ENCODE results near the gene ADGRD1.
"Not testable (repeated sequence)": the region's sequence is repeated elsewhere in the genome, so short reads cannot be mapped to it uniquely, and the experiment has no call there.

Gene ADGRD1

GRCh38 chr12:131106349-131106941, 152.7 kb downstream of the ADGRD1 start:
- DNase-seq: no peak

DNA sequence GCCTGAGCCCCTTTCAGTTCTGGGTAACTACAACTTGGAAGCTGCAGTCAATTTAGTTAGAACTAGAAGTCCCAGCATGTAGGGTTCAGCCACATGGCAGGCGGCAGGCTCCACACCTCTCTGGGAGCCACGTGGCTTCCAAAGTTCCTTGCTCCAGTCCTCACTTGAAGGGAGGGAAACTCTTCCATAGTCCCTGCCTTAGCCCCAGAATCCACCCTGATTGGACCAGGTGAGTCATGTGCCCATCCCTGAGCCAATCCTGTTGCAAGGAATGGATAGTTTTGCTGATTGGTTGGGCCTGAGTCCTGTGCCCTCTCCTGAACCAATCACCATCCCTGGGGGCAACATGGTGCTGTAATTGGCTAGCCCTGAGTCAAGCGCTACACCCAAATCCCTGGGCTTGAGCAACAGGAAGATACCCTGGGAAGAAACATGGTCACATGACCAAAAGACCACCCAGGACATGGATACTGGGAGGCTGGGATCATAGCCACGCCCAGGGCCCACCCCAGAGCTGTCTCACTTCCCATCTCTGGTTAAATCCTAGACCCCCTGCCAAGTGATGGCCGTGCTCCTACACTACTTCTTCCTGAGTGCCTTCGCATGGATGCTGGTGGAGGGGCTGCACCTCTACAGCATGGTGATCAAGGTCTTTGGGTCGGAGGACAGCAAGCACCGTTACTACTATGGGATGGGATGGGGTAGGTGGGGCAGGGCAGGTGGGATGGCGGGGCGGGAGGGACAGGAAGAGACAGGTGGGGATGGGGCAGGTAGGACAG, 154.7 kb downstream of the ADGRD1 start:
- no peak for DNase-seq

- DNase-seq: no peak
Observed at GRCh38 chr12:131111446-131111845, 157.7 kb downstream of the ADGRD1 start.

GRCh38 chr12:131112021-131112420, 158.3 kb downstream of the ADGRD1 start:
- no peak for DNase-seq

GRCh38 chr12:131112700-131113290, 159.1 kb downstream of the ADGRD1 start:
- DNase-seq: no peak

- no peak for DNase-seq
Observed at GRCh38 chr12:131113568-131114270, 160.0 kb downstream of the ADGRD1 start.

DNA sequence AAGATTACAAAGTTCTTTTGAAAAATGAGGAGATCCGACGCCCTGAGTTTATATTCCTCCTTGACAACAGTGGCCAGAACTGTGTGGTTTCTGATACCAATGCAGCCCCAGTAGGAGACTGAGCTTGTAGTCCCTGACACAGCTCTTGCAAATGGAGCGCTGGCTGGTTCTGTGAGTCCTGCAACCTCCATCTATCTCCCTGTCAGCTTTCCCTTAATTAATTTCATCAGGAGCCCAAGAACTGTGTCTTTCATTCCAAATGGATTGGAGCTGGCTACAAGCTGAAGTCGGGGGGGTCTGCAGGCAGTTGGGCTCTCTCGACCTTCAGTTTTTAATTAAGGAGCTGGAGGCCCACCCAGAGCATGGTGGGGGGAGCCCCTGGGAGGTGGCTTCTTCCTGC, 160.6 kb downstream of the ADGRD1 start:
- no peak for DNase-seq

GRCh38 chr12:131114942-131115584, 161.4 kb downstream of the ADGRD1 start:
- no peak for DNase-seq

DNA sequence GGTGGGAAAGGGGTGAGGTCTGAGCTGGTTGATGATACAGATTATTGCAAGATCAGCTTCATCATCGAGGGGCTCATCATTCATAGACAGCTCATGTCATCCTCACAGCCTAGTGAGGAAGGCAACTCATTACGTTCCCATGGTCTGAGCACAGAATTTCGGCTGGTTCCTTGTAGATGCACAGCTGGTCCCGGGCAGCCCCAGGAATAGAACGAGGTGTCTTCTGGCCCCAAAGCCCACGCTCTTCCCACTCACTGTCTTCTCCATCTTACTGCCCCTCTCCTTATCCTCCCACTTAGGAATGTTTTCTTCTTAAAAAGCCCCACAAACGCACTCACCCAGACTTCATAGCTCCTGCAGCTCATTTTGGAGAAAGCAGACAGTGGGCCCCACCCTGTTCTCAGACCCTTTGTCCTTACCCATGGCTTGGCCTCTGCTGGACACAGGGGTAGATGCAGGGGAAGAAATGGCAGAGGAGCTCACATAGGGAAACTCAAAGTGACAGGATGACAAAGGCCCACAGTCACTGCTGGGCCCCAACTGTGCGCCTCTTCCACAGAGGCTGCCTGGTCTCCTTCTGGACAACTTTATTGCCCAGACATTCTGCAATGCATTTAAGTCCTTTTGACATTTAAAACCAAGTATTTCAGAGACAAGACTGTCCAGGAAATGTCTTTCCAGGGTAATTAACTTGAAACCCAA, 162.2 kb downstream of the ADGRD1 start:
- no peak for DNase-seq

DNA sequence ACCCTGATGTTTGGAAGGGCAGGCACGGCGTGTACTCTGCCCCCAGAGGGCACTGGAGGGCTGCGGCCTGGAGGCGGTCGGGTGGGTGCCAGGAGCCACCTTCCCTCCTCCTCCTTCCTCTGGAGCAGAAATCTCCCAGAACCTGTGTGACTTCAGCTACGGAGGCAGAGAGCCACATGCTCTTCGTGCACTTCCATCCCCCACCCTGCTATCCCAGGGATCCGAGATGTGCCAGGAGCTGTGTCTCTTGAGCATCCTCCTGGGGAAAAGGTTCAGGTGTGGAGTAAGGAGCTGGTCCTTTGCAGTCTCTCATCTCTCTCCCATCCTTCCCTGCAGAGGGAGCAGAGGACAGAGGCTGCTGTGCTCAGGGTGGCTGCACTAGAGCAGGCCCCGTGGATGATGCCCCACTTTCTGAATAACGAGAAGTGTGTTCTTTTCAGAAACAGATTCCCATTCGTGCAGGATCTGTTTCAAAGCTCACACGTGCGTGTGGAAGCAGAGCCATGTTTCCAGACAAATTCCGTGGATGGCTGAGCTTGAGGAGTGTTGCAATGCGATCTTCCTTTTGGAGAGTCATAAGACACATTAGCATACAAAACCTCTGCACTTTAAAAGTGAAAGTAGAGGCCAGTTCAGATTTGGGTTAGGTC, 162.9 kb downstream of the ADGRD1 start:
- peak; percentile 52 for DNase-seq

- no peak for DNase-seq
Observed at GRCh38 chr12:131117438-131118245, 163.9 kb downstream of the ADGRD1 start.

- no peak for DNase-seq
Observed at GRCh38 chr12:131118371-131118770, 164.7 kb downstream of the ADGRD1 start.

GRCh38 chr12:131119345-131119744, 165.6 kb downstream of the ADGRD1 start:
- not testable (repeated sequence) for DNase-seq

- DNase-seq: no peak
Observed at GRCh38 chr12:131119936-131120335, 166.2 kb downstream of the ADGRD1 start.

DNA sequence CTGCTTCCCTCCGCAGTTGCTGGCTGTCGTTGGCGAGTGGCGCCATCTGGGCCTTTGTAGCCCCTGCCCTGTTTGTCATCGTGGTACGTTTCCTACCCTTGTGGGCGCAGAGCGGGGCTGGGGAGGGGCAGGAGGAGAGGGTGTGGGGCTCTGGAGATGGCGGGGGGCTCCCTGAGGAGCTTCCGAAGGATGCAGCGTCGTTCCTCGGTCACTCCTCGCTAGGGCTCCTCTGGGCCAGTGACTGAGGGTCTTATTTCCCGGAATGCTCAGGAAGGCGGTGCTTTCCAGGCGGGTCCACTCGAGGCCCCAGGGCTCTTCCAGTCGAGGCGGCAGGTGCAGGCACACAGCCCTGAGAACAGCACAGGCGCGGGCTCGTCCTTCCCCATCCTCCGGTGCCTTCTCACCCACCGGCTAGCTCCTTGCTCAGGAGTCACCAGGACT, 167.1 kb downstream of the ADGRD1 start:
- DNase-seq: no peak

DNA sequence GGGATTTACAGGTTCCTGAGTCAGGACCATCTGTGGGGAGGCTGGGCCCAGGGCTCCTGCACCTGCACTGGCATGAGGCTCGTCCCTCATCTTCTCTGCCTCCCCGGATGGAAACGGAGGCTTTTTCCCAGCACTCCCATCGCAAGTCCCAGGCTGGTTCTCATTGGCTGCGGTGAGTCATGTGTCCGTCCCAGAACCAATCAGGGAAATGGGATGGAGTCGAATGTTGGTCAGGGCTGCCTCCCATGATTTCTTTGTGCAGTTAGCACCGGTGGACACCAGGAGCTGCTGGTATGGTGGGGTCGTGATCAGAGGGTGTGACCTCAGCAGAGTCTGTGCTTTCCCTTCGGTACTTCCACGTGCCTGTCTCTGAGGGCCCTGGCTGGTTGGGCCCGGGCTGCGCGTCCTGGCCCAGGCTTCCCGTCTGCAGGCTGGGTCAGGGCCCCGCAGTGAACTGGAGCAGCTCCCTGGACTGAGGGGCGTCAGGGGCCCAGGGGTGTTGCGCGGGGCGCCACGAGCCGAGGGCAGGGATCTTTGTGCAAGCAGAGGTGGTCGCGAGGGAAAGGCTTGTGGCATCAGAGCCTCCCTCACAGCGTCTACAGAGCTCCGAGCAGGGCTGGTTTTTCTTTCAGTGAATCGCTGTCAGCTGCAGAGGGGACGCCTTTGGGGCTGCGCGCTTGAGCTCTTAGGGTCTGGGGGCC, 168.1 kb downstream of the ADGRD1 start:
- DNase-seq: no peak

DNA sequence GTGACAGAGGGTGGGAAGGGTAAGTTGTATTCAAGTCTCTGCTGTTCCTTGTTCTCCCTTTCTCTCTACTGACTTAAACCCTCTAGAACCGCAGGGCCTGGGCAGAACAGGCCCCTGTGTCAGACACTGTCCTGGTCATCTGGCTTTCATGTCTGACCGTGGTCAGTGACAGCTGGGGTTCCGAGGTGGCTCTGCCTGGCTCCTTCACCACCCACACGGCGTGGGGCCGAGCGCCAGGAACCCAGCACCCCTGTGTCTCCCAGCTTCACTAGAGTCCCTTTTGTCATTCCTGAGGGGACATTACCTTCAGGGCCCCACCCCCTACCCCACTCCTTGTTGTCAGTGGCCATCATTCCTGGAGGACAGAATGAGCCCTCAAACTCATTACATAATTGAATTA, 168.9 kb downstream of the ADGRD1 start:
- DNase-seq: no peak

- no peak for DNase-seq
Observed at GRCh38 chr12:131123817-131124216, 170.1 kb downstream of the ADGRD1 start.

- DNase-seq: no peak
Observed at GRCh38 chr12:131124487-131125280, 171.0 kb downstream of the ADGRD1 start.
